ENCODE data around the gene FLNA.

The FLNA gene

DNA sequence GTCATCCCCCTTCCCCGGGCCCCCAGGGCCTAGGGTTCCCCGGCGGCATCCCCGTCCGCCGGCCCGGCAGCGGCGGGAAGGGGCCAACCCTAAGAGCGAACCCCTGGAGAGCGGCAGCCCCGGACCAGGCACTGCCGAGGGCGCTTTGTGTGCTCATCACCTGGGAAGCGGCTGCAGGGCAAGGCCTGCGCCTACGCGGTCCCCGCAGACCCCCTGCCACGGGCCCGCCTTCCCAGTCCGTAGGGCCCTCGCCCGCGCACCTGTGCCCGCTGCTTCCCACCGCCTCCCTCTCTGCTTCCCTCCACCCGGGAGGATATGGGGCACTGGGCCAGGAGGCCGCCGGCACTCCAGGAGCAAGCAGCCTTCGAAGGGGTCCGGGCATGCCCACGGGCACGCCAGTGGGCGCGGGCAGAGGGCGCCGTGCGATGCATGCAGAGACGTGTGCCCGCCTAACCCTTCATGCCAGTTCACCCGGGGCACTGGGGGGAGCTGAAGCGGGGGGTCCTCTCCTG lies 2.6 kb downstream of the FLNA start:
- no peak for TF ChIP-seq CTCF (IDR thresholded peaks at IDR 0.05; ENCODE audit: insufficient read depth, low read depth, low read length, missing control alignments)
- peak overlapping the region; percentile 44 for H3K4me3 ChIP-seq (ENCODE audit: low read depth, low read length)
- DNase-seq (ENCODE audit: low read depth), result no peak

- DNase-seq (ENCODE audit: low read depth), result peak; percentile 95
- no peak for TF ChIP-seq CTCF (IDR thresholded peaks at IDR 0.05; ENCODE audit: insufficient read depth, low read depth, low read length, missing control alignments)
Measured at GRCh38 chrX:154371017-154371788, 3.2 kb downstream of the FLNA start.

GRCh38 chrX:154370300-154371016 lies 4.0 kb downstream of the FLNA start:
- no peak for TF ChIP-seq CTCF (IDR thresholded peaks at IDR 0.05; ENCODE audit: insufficient read depth, low read depth, low read length, missing control alignments)
- peak overlapping the region; percentile 88 for H3K4me3 ChIP-seq (ENCODE audit: low read depth, low read length)
- peak; percentile 22 for DNase-seq (ENCODE audit: low read depth)

More at GRCh38 chrX:154371017-154371788, 3.2 kb downstream of the FLNA start:
- peak overlapping the region; percentile 88 for H3K4me3 ChIP-seq (ENCODE audit: low read depth, low read length)

DNA sequence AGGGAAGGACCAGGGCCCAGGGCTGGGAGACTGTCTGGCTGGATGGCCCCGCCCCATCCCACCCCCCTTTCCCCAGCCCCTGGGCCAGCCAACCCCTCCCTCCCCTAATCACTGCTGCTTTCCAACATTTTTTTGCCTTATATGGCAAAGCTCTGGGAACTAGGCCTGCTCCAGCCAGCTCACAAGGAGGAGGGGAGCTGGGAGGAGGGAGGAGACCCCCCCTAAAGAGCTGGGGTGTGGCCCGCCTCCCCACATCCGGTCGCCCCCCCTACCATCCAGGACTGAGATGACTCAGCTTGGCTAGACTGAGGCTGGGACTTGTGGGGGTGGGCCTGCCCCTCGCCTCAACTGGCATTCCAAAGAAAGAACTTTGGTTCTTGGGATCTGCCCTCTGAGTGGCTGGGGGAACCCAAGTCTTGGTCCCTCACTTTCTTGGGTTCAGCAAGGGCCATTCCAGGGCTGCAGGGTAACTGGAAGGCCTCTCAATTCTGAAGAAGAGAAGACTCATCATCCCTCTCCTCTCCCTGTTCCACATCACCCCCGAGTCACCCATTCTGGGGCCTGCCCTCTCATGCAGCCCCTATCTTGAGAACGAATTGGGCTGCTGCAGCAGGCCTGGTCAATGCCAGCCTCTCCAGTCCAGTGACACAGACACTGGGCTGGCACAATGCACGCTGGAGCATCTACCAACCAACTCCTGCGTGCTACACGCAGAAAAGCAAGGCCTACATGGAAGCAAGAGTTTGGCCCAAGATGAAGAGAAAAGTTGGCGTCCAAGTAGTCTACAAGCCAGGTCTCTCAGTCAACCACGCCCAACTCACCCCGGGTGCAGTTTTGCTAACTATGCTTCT lies 4.8 kb downstream of the FLNA start:
- peak; percentile 76 for DNase-seq (ENCODE audit: low read depth)
- peak overlapping the region; percentile 88 for H3K4me3 ChIP-seq (ENCODE audit: low read depth, low read length)
- no peak for TF ChIP-seq CTCF (IDR thresholded peaks at IDR 0.05; ENCODE audit: insufficient read depth, low read depth, low read length, missing control alignments)

DNA sequence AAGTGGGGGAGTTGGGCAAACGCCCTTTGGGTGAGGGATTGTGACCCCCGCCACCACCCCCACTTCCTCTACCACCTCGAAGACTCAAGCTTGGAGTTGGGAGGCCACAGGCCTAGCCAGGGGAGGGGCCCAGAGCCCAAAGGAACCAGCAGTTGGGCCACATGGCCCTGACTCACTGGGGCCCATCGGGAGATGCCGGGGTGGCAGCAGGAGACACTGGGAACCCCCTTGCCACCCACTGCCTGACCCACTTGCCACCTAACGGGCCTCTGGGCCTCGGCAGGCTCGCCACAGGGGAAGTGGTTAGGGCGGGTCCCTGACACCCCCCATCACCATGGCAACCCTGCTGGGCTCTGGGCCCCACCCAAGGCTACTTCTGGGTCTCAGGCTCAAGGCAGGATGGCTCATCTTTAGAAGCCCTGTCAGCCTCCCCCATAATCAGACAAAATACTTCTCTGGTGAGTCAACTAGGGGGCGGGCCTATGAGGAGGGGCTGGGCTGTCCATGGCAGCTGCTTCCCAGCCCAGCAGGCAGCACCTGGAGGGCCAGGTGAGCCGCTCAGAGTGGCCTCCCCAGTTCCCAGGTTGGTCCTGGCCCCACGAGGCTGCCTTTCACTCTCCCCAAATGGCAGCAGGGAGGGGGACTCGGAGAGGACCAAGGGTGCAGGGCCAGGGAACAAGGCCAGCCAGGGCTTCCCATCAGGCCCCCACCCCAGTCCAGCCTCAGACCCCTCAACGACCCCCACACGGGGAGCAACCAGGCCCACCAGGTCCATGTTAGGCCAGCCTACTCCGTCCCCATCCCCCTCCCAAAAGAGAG lies 5.6 kb downstream of the FLNA start:
- H3K4me3 ChIP-seq (ENCODE audit: low read depth, low read length), result peak overlapping the region; percentile 88
- peak; percentile 89 for DNase-seq (ENCODE audit: low read depth)
- TF ChIP-seq CTCF (IDR thresholded peaks at IDR 0.05; ENCODE audit: insufficient read depth, low read depth, low read length, missing control alignments), result no peak

Measured in GM12865 (cell line).